ENCODE measurements around the gene TROAP.
"Not testable (repeated sequence)": the region's sequence is repeated elsewhere in the genome, so short reads cannot be mapped to it uniquely, and the experiment has no call there.

TROAP gene

GRCh38 chr12:49328816-49329215, 5.8 kb downstream of the TROAP start:
- no peak for DNase-seq (ENCODE audit: low read depth)

- DNase-seq (ENCODE audit: low read depth), result no peak
Observed at GRCh38 chr12:49330032-49330619, 7.1 kb downstream of the TROAP start.

DNA sequence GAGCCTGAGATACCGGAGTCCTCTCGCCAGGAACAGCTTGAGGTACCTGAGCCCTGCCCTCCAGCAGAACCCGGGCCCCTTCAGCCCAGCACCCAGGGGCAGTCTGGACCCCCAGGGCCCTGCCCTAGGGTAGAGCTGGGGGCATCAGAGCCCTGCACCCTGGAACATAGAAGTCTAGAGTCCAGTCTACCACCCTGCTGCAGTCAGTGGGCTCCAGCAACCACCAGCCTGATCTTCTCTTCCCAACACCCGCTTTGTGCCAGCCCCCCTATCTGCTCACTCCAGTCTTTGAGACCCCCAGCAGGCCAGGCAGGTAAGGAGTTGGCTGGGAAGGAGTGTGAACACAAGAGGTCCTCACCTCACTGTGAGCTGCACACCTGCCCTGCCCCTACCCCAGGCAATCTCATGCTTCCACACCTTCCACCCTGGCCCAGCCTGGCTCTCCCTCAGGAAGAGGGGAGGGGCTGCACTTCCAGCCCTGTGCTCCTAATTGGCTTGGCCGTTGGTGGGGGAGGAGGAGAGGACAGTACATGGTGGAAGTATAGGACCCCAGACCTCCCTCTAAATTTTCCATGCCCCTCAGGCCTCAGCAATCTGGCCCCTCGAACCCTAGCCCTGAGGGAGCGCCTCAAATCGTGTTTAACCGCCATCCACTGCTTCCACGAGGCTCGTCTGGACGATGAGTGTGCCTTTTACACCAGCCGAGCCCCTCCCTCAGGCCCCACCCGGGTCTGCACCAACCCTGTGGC, 7.8 kb downstream of the TROAP start:
- DNase-seq (ENCODE audit: low read depth), result no peak

DNA sequence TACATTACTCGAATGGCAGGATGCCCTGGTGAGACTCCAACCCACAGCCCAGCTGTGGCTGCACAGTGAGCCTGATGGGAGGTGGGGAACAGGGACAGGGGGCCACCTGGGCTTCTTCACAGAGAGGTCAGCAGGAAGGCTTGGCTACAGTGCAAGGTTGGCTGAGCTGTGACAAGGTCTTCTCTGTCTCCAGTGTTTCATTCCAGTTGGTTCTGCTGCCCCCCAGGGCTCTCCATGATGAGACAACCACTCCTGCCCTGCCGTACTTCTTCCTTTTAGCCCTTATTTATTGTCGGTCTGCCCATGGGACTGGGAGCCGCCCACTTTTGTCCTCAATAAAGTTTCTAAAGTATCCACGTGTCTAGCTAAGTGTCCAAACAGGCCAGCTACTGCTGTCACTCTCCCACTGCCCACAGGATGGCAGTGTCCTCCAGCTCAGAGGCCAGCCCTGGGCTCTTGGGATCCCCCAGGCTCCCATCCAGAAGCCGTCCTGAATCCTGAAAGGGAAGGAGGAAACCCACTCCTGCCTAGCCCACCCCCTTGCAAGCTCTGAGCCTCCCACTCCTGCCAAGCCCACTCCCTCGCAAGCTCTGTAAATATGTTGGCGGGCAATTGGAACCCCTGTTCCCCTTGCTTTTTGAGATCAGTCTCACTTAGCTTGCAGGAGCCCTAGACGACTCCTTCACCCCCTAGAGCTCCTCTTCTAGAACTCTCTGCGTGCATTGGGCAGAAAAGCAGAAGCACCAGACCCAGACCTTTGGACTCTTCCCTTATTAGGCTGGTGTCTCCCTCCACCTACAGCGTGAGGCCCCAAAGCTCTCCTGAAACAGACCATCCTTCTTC, 8.5 kb downstream of the TROAP start:
- no peak for DNase-seq (ENCODE audit: low read depth)

- DNase-seq (ENCODE audit: low read depth), result no peak
Observed at GRCh38 chr12:49332441-49332861, 9.4 kb downstream of the TROAP start.

- no peak for DNase-seq (ENCODE audit: low read depth)
Observed at GRCh38 chr12:49332891-49333371, 9.9 kb downstream of the TROAP start.

DNA sequence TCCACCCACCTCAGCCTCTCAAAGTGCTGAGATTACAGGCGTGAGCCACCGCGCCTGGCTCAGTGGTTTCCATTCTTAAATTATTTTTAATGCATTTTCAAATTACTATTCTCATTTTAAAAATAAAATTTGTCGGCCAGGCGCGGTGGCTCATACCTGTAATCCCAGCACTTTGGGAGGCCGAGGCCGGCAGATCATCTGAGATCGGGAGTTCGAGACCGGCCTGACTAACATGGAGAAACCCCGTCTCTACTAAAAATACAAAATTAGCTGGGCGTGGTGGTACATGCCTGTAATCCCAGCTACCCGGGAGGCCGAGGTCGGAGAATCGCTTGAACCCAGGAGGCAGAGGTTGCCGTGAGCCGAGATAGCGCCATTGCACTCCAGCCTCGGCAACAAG, 10.7 kb downstream of the TROAP start:
- DNase-seq (ENCODE audit: low read depth), result not testable (repeated sequence)

GRCh38 chr12:49334226-49334625, 11.2 kb downstream of the TROAP start:
- DNase-seq (ENCODE audit: low read depth), result no peak

DNA sequence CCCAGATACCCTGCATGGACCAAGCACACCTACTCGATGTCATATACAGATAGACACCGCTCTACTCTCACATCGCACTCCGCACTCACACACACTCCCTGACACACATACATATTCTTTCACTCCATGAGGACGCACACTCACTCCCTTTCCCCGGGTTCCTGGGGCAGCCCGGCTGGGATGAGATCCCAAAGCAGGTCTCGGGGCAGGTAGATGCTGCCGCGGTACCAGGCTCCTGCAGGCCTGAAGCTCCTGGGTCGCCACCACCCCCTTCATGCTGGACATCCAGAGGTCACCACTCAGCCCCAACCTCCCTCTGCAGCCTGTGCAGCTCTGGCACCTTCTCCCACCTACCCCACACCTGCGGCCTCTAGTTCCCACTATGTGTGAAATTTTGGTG, 11.6 kb downstream of the TROAP start:
- DNase-seq (ENCODE audit: low read depth), result no peak

- DNase-seq (ENCODE audit: low read depth), result no peak
Observed at GRCh38 chr12:49335118-49335954, 12.3 kb downstream of the TROAP start.

DNA sequence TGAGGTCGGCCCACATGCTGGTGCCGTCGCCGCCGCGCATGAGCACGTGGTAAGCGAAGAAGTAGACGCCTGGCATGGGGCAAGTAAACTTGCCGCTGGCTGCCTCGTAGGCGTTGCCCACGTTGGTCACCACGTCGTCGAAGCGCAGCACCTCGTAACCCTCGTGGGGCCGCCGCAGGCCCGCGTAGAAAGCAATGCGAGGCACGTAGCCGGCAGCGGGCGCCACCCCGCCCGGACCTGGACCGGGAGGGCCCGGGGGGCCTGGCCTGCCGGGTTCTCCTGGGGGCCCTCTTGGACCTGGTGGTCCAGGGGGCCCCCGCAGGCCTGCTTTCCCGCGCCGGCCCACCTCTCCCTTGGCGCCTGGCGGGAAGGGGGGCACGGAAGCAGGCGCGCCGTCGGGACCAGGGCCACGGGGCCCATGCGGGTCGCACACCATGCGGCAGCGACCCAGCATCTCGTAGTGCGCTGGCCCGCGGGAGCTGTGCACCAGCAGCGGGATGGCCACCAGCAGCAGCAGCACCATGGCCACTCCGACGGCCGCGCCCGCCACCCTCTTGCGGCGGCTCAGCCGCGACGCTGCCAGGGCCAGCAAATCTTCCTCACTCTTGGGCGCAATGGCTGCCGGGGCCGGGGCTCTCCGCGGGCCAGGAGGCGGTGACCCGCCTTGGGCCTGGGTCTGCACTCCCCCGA, 13.0 kb downstream of the TROAP start:
- DNase-seq (ENCODE audit: low read depth), result no peak

GRCh38 chr12:49336645-49337584, 13.9 kb downstream of the TROAP start, which contains the start of gene C1QL4:
Gene C1QL4 (minus strand): TSS chr12:49337188. CDS start chr12:49336477, 711 bp downstream.
- peak; percentile 78 for DNase-seq (ENCODE audit: low read depth)

GRCh38 chr12:49338830-49339463, 15.9 kb downstream of the TROAP start:
- no peak for DNase-seq (ENCODE audit: low read depth)

- no peak for DNase-seq (ENCODE audit: low read depth)
Observed at GRCh38 chr12:49339464-49339861, 16.4 kb downstream of the TROAP start.

DNA sequence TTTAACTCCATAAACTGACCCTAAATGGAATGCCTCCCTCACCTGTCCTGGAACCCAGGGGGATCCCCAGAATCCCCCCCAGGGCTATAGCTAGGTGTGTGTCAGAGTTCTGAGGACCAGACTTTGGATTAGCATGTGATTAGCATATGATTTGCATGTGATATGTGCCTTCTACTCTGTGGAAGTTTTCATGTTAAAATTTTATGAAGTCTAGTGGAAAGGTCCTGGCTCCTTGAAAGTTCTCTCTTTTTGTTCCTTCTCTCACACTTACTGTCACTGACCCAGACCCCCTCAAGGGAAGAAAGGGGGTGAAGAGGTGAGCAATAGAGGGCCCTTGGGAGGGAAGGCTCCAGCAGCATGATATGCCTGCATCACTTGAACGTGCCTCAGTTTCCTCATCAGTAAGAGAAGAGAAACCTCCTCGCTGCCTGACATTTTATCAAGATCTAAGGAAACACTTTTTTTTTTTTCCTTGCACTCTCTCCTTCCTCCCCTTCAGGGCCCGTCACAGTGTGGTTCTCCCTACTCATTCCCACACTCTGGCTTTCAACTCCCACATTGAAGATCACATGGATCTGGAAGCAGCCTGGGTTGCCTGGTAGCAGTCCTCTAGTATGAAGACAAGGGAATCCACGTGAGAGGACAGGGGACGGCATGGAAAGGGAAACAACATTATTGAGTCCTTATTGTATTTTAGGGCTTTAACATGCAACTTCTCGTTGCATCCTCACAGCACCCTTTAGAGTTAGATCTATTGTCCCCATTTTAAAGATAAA, 17.2 kb downstream of the TROAP start:
- DNase-seq (ENCODE audit: low read depth), result no peak

- DNase-seq (ENCODE audit: low read depth), result no peak
Observed at GRCh38 chr12:49340971-49341776, 18.1 kb downstream of the TROAP start.

GRCh38 chr12:49341777-49342065, 18.7 kb downstream of the TROAP start:
- no peak for DNase-seq (ENCODE audit: low read depth)
